ENCODE results near the gene AXIN1.

The AXIN1 gene, protein sequence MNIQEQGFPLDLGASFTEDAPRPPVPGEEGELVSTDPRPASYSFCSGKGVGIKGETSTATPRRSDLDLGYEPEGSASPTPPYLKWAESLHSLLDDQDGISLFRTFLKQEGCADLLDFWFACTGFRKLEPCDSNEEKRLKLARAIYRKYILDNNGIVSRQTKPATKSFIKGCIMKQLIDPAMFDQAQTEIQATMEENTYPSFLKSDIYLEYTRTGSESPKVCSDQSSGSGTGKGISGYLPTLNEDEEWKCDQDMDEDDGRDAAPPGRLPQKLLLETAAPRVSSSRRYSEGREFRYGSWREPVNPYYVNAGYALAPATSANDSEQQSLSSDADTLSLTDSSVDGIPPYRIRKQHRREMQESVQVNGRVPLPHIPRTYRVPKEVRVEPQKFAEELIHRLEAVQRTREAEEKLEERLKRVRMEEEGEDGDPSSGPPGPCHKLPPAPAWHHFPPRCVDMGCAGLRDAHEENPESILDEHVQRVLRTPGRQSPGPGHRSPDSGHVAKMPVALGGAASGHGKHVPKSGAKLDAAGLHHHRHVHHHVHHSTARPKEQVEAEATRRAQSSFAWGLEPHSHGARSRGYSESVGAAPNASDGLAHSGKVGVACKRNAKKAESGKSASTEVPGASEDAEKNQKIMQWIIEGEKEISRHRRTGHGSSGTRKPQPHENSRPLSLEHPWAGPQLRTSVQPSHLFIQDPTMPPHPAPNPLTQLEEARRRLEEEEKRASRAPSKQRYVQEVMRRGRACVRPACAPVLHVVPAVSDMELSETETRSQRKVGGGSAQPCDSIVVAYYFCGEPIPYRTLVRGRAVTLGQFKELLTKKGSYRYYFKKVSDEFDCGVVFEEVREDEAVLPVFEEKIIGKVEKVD

DNA sequence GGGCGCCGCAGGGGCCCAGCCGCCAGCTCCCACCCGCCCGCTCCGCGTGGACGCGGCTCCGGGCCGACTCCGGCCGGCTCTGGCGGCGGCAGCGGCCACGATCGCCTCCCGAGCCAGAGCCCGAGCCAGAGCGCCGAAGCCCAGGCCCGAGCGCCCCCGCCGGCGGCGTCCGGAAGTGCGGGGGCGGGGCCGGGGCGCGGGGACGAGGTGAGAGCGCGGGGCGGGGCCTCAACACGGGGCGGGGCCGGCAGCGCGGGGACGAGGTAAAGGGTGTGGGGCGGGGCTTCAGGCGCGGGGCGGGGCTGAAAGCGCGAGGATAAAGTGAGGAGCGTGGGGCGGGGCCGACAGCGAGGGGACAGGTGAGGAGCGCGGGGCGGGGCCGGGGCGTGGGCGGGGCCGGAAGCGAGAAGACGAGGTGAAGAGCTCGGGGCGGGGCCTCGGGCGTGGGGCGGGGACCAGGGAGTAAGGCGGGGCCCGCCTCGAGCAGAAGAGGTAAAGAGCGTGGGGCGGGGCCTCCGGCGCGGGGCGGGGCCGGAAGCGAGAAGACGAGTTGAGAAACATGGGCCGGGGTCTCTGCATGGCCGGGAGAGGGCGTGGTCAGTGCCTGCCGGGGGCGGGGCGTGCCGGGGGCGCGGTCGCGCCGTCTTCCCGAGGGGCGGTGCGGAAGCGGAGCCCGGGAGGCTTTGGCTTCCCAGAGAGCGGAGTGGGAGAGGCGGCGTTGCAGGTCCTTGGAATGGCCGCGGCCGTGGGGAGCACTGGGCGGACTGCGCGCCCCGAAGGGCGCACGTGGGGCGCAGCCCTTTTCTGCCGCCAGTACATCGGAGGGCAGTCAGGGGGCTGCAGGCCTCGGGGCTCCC lies at the start of gene AXIN1:
AXIN1 (minus strand) TSS at position 177 of the 857 bp plus-strand sequence. CDS start 5,698 bp downstream, outside the sequence.
- peak; percentile 98 for DNase-seq (ENCODE audit: extremely low spot score)
- ChIA-PET CTCF (interaction anchor here (0.6 to 1.0 kb wide), 3 partner anchors 10 to 162 kb away, joined by 3 to 6 read pairs (median 3); partner anchors contain the start of gene LUC7L), POLR2A (interaction anchor here (0.6 to 1.5 kb wide), 4 partner anchors 13 to 1625 kb away, joined by 3 to 6 read pairs (median 5); no protein-coding TSS in a partner anchor)
- TF ChIP-seq, protein P1, sequence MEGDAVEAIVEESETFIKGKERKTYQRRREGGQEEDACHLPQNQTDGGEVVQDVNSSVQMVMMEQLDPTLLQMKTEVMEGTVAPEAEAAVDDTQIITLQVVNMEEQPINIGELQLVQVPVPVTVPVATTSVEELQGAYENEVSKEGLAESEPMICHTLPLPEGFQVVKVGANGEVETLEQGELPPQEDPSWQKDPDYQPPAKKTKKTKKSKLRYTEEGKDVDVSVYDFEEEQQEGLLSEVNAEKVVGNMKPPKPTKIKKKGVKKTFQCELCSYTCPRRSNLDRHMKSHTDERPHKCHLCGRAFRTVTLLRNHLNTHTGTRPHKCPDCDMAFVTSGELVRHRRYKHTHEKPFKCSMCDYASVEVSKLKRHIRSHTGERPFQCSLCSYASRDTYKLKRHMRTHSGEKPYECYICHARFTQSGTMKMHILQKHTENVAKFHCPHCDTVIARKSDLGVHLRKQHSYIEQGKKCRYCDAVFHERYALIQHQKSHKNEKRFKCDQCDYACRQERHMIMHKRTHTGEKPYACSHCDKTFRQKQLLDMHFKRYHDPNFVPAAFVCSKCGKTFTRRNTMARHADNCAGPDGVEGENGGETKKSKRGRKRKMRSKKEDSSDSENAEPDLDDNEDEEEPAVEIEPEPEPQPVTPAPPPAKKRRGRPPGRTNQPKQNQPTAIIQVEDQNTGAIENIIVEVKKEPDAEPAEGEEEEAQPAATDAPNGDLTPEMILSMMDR (IDR thresholded peaks at IDR 0.05; ENCODE audit: control extremely low read depth, extremely low read depth, low read depth, missing control alignments): peak; percentile 56

DNA sequence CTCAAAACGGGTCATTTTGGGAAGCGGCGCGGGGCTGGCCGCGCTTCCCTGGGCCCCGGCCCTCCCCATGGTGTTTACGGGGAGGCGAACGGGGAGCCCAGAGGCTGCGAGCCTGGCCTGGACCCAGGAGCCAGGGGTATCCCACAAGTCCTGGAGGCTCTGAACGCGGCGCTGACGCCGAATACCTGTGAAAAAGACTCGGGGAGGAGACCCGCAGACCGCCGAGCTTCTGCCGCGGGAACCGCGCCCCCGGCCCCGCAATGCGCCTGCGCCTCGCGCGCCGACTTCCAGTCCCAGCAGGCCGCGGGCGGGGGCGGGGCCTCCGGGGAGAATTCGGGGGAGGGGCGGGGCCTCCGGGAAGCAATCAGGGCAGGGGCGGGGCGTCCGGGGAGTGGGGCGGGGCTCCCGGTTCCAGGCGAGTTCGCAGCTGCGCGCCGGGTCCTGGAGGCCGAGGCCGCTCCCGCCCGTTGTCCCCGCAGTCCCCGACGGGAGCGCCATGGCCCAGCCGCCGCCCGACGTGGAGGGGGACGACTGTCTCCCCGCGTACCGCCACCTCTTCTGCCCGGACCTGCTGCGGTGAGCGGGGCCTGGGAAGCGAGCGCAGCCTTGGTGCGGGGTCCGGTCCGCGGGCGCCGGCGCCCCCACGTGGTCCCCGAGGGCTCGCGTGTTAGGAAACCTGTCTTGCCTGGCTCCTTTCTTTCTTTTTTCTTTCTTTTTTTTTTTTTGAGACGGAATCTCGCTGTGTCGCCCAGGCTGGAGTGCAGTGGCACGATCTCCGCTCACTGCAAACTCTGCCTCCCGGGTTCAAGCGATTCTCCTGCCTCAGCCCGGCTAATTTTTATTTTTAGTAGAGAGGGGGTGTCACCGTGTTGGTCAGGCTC lies 49.2 kb upstream of the AXIN1 start, which contains the start of gene DECR2:
DECR2 (plus strand) TSS at position 418 of the 881 bp plus-strand sequence; CDS start at position 497, 79 bp downstream.
- TF ChIP-seq, protein P1 (IDR thresholded peaks at IDR 0.05; ENCODE audit: control extremely low read depth, extremely low read depth, low read depth, missing control alignments): peak; percentile 54

DNA sequence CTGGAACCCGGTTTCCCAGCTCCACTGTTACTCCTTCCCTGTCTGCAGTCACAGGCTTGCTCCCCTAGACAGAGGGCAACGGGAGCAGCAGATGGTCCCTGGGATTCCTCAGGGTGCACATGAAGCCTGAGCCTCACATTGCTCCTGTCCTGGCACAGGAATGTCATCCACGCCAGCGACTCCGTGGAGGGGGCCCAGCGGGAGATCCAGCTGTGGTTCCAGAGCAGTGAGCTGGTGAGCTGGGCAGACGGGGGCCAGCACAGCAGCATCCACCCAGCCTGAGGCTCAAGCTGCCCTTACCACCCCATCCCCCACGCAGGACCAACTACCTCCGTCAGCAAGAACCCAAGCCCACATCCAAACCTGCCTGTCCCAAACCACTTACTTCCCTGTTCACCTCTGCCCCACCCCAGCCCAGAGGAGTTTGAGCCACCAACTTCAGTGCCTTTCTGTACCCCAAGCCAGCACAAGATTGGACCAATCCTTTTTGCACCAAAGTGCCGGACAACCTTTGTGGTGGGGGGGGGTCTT lies 47.6 kb upstream of the AXIN1 start:
- ChIA-PET CTCF (interaction anchor here (0.9 kb wide), 1 partner anchor 248 kb away, joined by 4 read pairs; no protein-coding TSS in a partner anchor), POLR2A (interaction anchor here (0.6 kb wide), 1 partner anchor 50 kb away, joined by 3 read pairs; no protein-coding TSS in a partner anchor)
- TF ChIP-seq, protein P1 (IDR thresholded peaks at IDR 0.05; ENCODE audit: control extremely low read depth, extremely low read depth, low read depth, missing control alignments): no peak
- no peak for DNase-seq (ENCODE audit: extremely low spot score)

More for the DNA sequence above, 49.2 kb upstream of the AXIN1 start, which contains the start of gene DECR2:
- POLR2A ChIA-PET: interaction anchor here (0.7 kb wide), 2 partner anchors 13 to 19 kb away, joined by 11 to 12 read pairs; no protein-coding TSS in a partner anchor
- DNase-seq (ENCODE audit: extremely low spot score): peak; percentile 99
- CTCF ChIA-PET: interaction anchor here (0.7 to 1.6 kb wide), 4 partner anchors 9 to 1353 kb away, joined by 3 to 5 read pairs (median 4); no protein-coding TSS in a partner anchor

DNA sequence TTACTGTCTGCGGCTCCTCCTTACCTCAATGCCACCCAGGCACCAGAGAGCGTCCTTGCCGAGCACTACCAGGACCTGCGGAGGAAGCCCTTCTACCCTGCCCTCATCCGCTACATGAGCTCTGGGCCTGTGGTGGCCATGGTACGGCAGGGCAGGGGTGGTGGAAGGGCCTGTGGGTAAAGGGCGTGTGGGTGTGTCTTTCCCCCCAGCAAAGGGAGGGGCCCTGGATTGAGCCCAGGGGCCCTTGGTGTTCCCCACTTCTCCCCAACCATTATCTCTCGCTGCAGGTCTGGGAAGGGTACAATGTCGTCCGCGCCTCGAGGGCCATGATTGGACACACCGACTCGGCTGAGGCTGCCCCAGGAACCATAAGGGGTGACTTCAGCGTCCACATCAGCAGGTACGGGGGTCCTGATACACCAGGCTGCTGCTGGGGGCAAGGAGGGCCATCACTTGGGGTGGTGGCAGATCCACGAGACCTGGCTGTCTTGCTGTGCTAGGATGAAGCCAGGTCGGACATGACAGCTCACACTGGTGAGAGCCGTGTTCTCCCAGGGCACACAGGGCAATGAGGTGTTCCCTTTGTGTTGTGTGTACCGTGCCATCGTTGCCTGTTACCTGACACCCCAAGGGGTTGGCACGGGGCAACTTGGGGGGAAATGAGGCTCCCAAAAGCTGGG lies 47.0 kb upstream of the AXIN1 start:
- POLR2A ChIA-PET: no interaction called here
- CTCF ChIA-PET: interaction anchor here (1.2 kb wide), 1 partner anchor 17 kb away, joined by 5 read pairs; no protein-coding TSS in a partner anchor
- no peak for DNase-seq (ENCODE audit: extremely low spot score)
- TF ChIP-seq, protein P1 (IDR thresholded peaks at IDR 0.05; ENCODE audit: control extremely low read depth, extremely low read depth, low read depth, missing control alignments): no peak

All from GM10248 (cell line).